ENCODE data around the gene NMU. TPM values are rescaled to one million over a fixed set of nuclear protein-coding genes. Genes with fewer than 3 reads are reported as not detected.

The NMU gene
- total and polyA plus RNA-seq, 2 of the 4 experiments (the other 2 are of a cell fraction) = not detected

- in situ Hi-C loops (cut with MboI; ENCODE audit: low sequenced_read_pairs) = loop anchor here (5.0 to 25.0 kb wide), 2 partner anchors 207 to 542 kb away; partner anchors contain the start of gene SRD5A3
Measured at GRCh38 chr4:55554453-55555030, 81.6 kb downstream of the NMU start.

More at GRCh38 chr4:55554453-55555030, 81.6 kb downstream of the NMU start:
- Histone ChIP-seq H4K5ac (ENCODE audit: low read depth, low read length) (no peak overlapping the region), H2AK5ac (ENCODE audit: low read depth, low read length) (no peak overlapping the region), H2AFZ (replicated peaks; ENCODE audit: low read length, poor library complexity) (no peak overlapping the region), H3K14ac (replicated peaks; ENCODE audit: low read depth, low read length) (no peak overlapping the region), H3K27me3 (ENCODE audit: control insufficient read depth, insufficient read depth, low read length) (peaks cover 2% of the 10 kb centered on the region; the same call in 1 of the 2 replicates), H2AK9ac (replicated peaks; ENCODE audit: low read depth, low read length, poor library complexity) (no peak overlapping the region), H3K18ac (ENCODE audit: low read depth, low read length) (peak overlapping the region; percentile 77; the same call in 1 of the 2 replicates), H3K9me3 (ENCODE audit: control insufficient read depth, insufficient read depth, low read length) (no peaks in the 10 kb centered on the region), H3K4me1 (ENCODE audit: control insufficient read depth, insufficient read depth, low read length) (0 out of 2 replicates have a peak, but pooled peaks cover 2% of the 10 kb centered on the region), H3K27ac (ENCODE audit: insufficient read depth, low read length) (no peak overlapping the region), H2BK20ac (ENCODE audit: low read depth, low read length) (no peak overlapping the region), H4K91ac (ENCODE audit: insufficient read depth, low read depth, low read length) (no peak overlapping the region), H3K4me3 (ENCODE audit: insufficient read depth, low read depth, low read length) (no peak overlapping the region), H3K9ac (ENCODE audit: low read depth, low read length) (no peak overlapping the region), H3K56ac (ENCODE audit: extremely low read depth, insufficient read depth, low read length) (no peak overlapping the region), H3K4ac (ENCODE audit: low read depth, low read length) (no peak overlapping the region), H4K20me1 (ENCODE audit: insufficient read depth, low read length) (no peaks in the 10 kb centered on the region), H3K9me1 (ENCODE audit: insufficient read depth, low read length) (no peaks in the 10 kb centered on the region), H3K79me1 (ENCODE audit: low read depth in 1 of 2, low read length in 2 of 2) (no peaks in the 10 kb centered on the region; a peak in 1 of 4 replicates), H3K36me3 (ENCODE audit: control insufficient read depth, insufficient read depth, low read length) (no peaks in the 10 kb centered on the region), H2BK120ac (ENCODE audit: low read depth, low read length) (no peak overlapping the region), H2BK15ac (ENCODE audit: low read depth, low read length) (no peak overlapping the region), H2BK5ac (ENCODE audit: low read depth, low read length, poor library complexity, severe bottlenecking) (no peak overlapping the region), H3K23ac (ENCODE audit: low read depth, low read length) (no peak overlapping the region), H4K8ac (ENCODE audit: low read depth in 2 of 2, low read length in 2 of 2) (no peak overlapping the region), H3K4me2 (ENCODE audit: low read depth, low read length) (peak overlapping the region; percentile 91; the same call in 1 of the 2 replicates)
- DNase-seq (peak; percentile 71), ATAC-seq (ENCODE audit: low read depth) (peak; percentile 67)
- dilution Hi-C loops (cut with HindIII; ENCODE audit: low sequenced_read_pairs, unreplicated experiment) = no loop called here
- intact Hi-C loops (cut with micrococcal nuclease) = loop anchor here (1.0 to 5.0 kb wide), 4 partner anchors 110 to 582 kb away; partner anchors contain the start of gene SRD5A3
- no CpG with 5 or more reads among the region's 2 CpGs for WGBS, 2 experiments (ENCODE audit: extremely low coverage in 2 of 2, insufficient read length in 1 of 2)
- no TSS peak for BruUV-seq (replicated peaks)
- POLR2A ChIA-PET (ENCODE audit: unreplicated experiment) = interaction anchor here (0.5 kb wide), 1 partner anchor 165 kb away, joined by 4 read pairs; no protein-coding TSS in a partner anchor
- CTCF ChIA-PET = interaction anchor here (0.6 to 0.7 kb wide), 3 partner anchors 8 to 145 kb away, joined by 3 to 8 read pairs (median 3); no protein-coding TSS in a partner anchor
- TF ChIP-seq CTCF (conservative IDR thresholded peaks at IDR 0.05; ENCODE audit: low read depth, low read length) (peak; percentile 72), RCOR1 (IDR thresholded peaks at IDR 0.05; ENCODE audit: insufficient replicate concordance, low read length) (no peak), MAZ (IDR thresholded peaks at IDR 0.05; ENCODE audit: borderline replicate concordance, low read depth, low read length) (no peak), SMC3 (IDR thresholded peaks at IDR 0.05; ENCODE audit: low read depth, low read length) (peak; percentile 85), RAD21 (IDR thresholded peaks at IDR 0.05; ENCODE audit: low read length) (peak; percentile 72), NFE2L2 (IDR thresholded peaks at IDR 0.05; ENCODE audit: low read depth, low read length) (no peak)
